ENCODE data around the gene CAPN15.
A peak's percentile ranks its signal among the peaks of the same experiment; 100 is the strongest.
"Not testable (repeated sequence)": the region's sequence is repeated elsewhere in the genome, so short reads cannot be mapped to it uniquely, and the experiment has no call there.

CAPN15 gene

DNA sequence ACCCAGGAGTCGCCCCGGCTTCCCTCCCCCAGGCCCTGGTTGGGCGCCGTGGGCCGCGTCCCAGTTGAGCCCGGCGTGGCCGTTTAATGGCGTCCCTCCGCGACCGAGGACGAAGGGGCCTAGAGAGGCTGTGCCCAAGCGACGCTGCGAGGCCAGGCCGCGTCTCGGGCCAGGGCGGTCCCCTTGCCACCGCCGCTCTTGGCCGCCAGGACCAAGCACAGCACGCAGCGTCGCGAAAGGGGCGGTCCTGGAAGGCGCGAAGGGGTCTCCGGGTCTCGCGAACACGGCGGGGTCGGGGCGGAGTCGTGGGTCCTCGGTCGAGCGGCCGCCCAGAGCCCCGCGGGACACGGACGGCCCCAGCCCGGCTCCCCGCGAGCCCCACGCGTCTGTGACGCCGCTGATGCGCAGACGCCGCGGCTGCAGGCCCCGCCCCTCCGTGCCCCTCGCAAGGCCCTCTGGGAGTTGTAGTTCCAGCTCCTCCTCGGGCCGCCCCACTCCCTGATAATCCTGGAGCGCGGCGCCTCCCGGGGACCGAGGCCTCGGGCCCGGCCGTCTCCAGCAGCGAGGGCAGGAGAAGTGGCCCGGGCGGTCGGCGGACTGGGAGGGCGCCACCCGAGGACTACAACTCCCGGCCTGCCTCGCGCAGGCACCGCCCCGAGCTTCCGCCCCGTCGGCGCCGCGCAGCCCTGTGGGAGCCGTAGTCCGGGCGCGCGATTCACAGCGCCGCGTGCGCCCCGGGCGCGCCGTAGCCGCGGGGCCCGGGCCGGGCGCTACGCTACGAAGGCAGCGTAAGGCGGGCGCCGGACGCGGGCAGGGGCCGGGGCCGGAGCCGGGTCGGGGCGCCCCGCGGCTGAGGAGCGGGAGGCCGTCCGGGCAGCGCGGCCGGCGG, at the start of gene CAPN15:
Gene CAPN15, plus strand, starts transcription at position 698 of the 889 bp plus-strand sequence. CDS start 19,127 bp downstream, outside the sequence.
- Histone ChIP-seq H3K4me3 (IDR thresholded peaks at IDR 0.05; ENCODE audit: insufficient read depth, low read depth, low read length) (no peak within 1 kb of the TSS), H2AFZ (ENCODE audit: low read depth) (peak within 1 kb of the TSS; percentile 71), H4K20me1 (ENCODE audit: insufficient read depth) (peaks cover 11% of the 10 kb centered on the region), H3K4me1 (ENCODE audit: low read depth, poor library complexity, severe bottlenecking) (peaks cover 40% of the 10 kb centered on the region), H3K27ac (peak within 1 kb of the TSS; percentile 88), H3K79me2 (ENCODE audit: insufficient read depth, low read depth) (peaks cover 58% of the 10 kb centered on the region), H3K27me3 (ENCODE audit: insufficient read depth, low read depth) (no peaks in the 10 kb centered on the region), H3K36me3 (ENCODE audit: insufficient read depth) (no peaks in the 10 kb centered on the region), H3K4me2 (peak within 1 kb of the TSS; percentile 100), H3K9ac (peak within 1 kb of the TSS; percentile 90)
- TF ChIP-seq CTCF (conservative IDR thresholded peaks at IDR 0.05; ENCODE audit: low read depth, low read length): no peak

DNA sequence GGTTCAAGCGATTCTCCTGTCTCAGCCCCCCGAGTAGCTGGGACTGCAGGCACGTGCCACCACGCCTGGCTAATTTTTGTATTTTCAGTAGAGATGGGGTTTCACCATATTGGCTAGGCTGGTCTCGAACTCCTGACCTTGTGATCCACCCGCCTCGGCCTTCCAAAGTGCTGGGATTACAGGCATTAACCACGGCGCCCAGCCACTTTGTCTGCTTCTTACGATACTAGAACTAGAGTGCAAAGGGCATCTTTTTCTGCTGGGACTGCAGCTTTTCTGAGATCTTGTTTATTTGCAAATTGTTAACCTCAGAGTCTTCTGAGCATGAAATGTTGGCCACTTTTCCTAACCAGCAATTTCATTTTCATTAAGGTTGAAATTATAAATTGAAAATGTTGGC, 49.2 kb upstream of the CAPN15 start:
- not testable (repeated sequence) for H2AFZ ChIP-seq (ENCODE audit: low read depth); H4K20me1 ChIP-seq (ENCODE audit: insufficient read depth); H3K27ac ChIP-seq; H3K4me1 ChIP-seq (ENCODE audit: low read depth, poor library complexity, severe bottlenecking); H3K36me3 ChIP-seq (ENCODE audit: insufficient read depth); H3K9ac ChIP-seq; H3K27me3 ChIP-seq (ENCODE audit: insufficient read depth, low read depth); H3K4me2 ChIP-seq; H3K79me2 ChIP-seq (ENCODE audit: insufficient read depth, low read depth); H3K4me3 ChIP-seq (IDR thresholded peaks at IDR 0.05; ENCODE audit: insufficient read depth, low read depth, low read length)

DNA sequence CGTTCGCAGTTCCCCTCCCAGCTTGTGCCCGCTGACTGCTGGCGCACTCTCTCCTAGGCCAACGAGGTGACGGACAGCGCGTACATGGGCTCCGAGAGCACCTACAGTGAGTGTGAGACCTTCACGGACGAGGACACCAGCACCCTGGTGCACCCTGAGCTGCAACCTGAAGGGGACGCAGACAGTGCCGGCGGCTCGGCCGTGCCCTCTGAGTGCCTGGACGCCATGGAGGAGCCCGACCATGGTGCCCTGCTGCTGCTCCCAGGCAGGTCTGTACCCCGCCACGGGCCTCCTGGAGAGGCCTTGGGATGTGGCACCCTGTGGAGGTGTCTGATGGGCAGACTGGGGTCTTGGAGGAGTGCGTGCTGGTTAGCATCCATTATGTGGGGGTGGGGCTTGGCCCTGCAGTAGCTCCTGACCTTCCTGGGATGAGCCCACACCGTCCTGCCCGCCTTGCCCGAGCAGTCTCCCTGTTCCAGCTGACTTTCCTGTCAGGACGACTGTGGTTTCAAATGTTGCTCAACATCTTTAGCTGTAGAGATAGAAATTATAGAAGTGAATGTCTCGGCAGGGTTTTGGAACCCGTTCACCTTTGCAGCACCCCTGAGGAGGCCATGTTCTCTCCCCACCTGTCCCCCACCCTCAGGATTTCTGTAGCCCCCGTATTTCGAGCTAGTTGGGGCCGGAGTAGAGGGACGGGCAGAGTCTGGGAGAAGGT, 44.9 kb upstream of the CAPN15 start:
- no peaks in the 10 kb centered on the region for H3K36me3 ChIP-seq (ENCODE audit: insufficient read depth)
- H3K27me3 ChIP-seq (ENCODE audit: insufficient read depth, low read depth): no peaks in the 10 kb centered on the region
- H2AFZ ChIP-seq (ENCODE audit: low read depth): no peak overlapping the region
- no peak overlapping the region for H3K27ac ChIP-seq
- no peak overlapping the region for H3K9ac ChIP-seq
- no peak overlapping the region for H3K4me2 ChIP-seq
- H3K4me3 ChIP-seq (IDR thresholded peaks at IDR 0.05; ENCODE audit: insufficient read depth, low read depth, low read length): no peak overlapping the region
- H4K20me1 ChIP-seq (ENCODE audit: insufficient read depth): no peaks in the 10 kb centered on the region
- H3K79me2 ChIP-seq (ENCODE audit: insufficient read depth, low read depth): no peaks in the 10 kb centered on the region
- TF ChIP-seq CTCF (conservative IDR thresholded peaks at IDR 0.05; ENCODE audit: low read depth, low read length): no peak
- peaks cover 6% of the 10 kb centered on the region for H3K4me1 ChIP-seq (ENCODE audit: low read depth, poor library complexity, severe bottlenecking)

DNA sequence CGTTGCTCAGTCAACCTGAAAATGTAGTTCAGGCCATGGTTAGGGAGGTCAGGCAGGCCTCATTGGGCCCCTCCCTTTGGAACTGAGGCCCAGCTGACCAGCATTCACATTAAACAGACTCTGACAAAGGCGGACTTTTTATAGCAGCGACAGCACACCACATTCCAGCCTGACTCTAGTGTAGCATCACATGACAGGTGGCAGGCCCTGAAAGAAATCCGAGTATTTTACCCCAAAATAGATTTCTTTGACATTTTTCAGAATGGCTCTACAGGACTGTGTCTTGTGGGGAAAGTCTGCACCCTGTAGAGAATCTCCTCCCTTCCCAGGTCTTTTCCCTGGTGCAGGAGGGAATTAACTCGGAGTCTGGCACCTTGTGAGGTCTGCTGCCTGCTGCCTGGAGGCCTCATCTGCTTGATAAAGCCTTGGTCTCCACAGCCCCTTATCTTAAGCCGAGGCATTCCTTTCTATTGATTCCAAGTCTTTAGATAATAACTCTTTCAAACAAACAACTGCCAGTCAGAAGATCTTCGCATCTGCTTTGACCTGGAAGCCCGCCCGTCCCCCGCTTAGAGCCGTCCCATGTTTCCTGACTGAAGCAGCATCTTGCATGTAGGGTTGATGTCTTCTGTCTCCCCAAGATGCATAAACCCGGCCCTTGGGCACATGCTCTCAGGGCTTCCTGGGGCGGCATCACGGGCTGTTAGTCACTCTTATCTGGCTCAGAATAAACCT, 44.0 kb upstream of the CAPN15 start:
- no peak overlapping the region for H2AFZ ChIP-seq (ENCODE audit: low read depth)
- H3K27me3 ChIP-seq (ENCODE audit: insufficient read depth, low read depth): no peaks in the 10 kb centered on the region
- H3K4me1 ChIP-seq (ENCODE audit: low read depth, poor library complexity, severe bottlenecking): peaks cover 1% of the 10 kb centered on the region
- no peaks in the 10 kb centered on the region for H3K36me3 ChIP-seq (ENCODE audit: insufficient read depth)
- no peaks in the 10 kb centered on the region for H3K79me2 ChIP-seq (ENCODE audit: insufficient read depth, low read depth)
- H3K4me3 ChIP-seq (IDR thresholded peaks at IDR 0.05; ENCODE audit: insufficient read depth, low read depth, low read length): no peak overlapping the region
- TF ChIP-seq CTCF (conservative IDR thresholded peaks at IDR 0.05; ENCODE audit: low read depth, low read length): no peak
- H3K4me2 ChIP-seq: no peak overlapping the region
- no peak overlapping the region for H3K9ac ChIP-seq
- no peaks in the 10 kb centered on the region for H4K20me1 ChIP-seq (ENCODE audit: insufficient read depth)
- no peak overlapping the region for H3K27ac ChIP-seq

All from KMS-11 (cell line).